Kidney epithelial cell (primary cell): Measurements from ENCODE around the gene SCAMP1. TPM values are rescaled to one million over a fixed set of nuclear protein-coding genes. Genes with fewer than 3 reads are reported as not detected.

Experiments used
- DNase-seq: peaks from one replicate; pipeline ENCODE4 v3.0.0-alpha.2; 2010; ENCODE audit warnings: low read depth
- H3K27me3 ChIP-seq: 2 replicates; pipeline ENCODE4 v1.6.0; 2011; ENCODE audit warnings: low read length; ENCODE audit not compliant: control insufficient read depth, insufficient read depth
- H3K36me3 ChIP-seq: 2 replicates; pipeline ENCODE4 v1.5.1; 2011; ENCODE audit warnings: low read length; ENCODE audit not compliant: control insufficient read depth, insufficient read depth
- H3K4me3 ChIP-seq: 2 replicates; pipeline ENCODE4 v1.5.1; 2011; ENCODE audit warnings: low read depth, mild to moderate bottlenecking, control low read depth, low read length
- CTCF ChIP-seq: IDR thresholded peaks from 2 replicates; pipeline ENCODE4 v1.5.1; 2011; ENCODE audit warnings: mild to moderate bottlenecking, moderate library complexity, low read length, control low read depth, inconsistent platforms; ENCODE audit not compliant: insufficient read depth, poor library complexity, severe bottlenecking
- total RNA-seq: library from RNA; depleted of rRNA; stranded (reverse); fragments of >200 nt; gene quantifications from 2 replicates; pipeline ENCODE4 v1.2.3, GENCODE V29; 2015

Gene SCAMP1
- total RNA-seq, 1 donor from 2014 or later, result 43.0 TPM

- H3K36me3 ChIP-seq, result no peaks in the 10 kb centered on the region
- TF ChIP-seq CTCF, result no peak
- no peak for DNase-seq
Measured at GRCh38 chr5:78336698-78337097, 23.7 kb upstream of the SCAMP1 start.

GRCh38 chr5:78339617-78340436 lies 20.6 kb upstream of the SCAMP1 start:
- Histone ChIP-seq H3K36me3 (no peaks in the 10 kb centered on the region), H3K4me3 (no peak overlapping the region), H3K27me3 (no peaks in the 10 kb centered on the region)
- TF ChIP-seq CTCF, result no peak
- DNase-seq, result no peak

More at GRCh38 chr5:78336698-78337097, 23.7 kb upstream of the SCAMP1 start:
- Histone ChIP-seq H3K4me3 (no peak overlapping the region), H3K27me3 (no peaks in the 10 kb centered on the region)

- no peak for TF ChIP-seq CTCF
- Histone ChIP-seq H3K27me3 (no peaks in the 10 kb centered on the region), H3K4me3 (no peak overlapping the region), H3K36me3 (no peaks in the 10 kb centered on the region)
- DNase-seq, result no peak
Measured at GRCh38 chr5:78341440-78341839, 19.0 kb upstream of the SCAMP1 start.

GRCh38 chr5:78345485-78345884 lies 14.9 kb upstream of the SCAMP1 start:
- Histone ChIP-seq H3K4me3 (no peak overlapping the region), H3K36me3 (no peaks in the 10 kb centered on the region), H3K27me3 (no peaks in the 10 kb centered on the region)
- no peak for DNase-seq
- no peak for TF ChIP-seq CTCF

GRCh38 chr5:78353520-78353919 lies 6.9 kb upstream of the SCAMP1 start:
- no peak for DNase-seq
- Histone ChIP-seq H3K27me3 (no peaks in the 10 kb centered on the region), H3K4me3 (no peak overlapping the region), H3K36me3 (no peaks in the 10 kb centered on the region)
- TF ChIP-seq CTCF, result no peak
